ENCODE measurements around the gene FAN1. TPM values are rescaled to one million over a fixed set of nuclear protein-coding genes. Genes with fewer than 3 reads are reported as not detected.

FAN1 gene
- total and polyA plus RNA-seq, 2 of the 13 experiments (the other 11 are each of a cell fraction or from before 2014, with no cell fraction given), result 10.8 to 20.1 TPM

DNA sequence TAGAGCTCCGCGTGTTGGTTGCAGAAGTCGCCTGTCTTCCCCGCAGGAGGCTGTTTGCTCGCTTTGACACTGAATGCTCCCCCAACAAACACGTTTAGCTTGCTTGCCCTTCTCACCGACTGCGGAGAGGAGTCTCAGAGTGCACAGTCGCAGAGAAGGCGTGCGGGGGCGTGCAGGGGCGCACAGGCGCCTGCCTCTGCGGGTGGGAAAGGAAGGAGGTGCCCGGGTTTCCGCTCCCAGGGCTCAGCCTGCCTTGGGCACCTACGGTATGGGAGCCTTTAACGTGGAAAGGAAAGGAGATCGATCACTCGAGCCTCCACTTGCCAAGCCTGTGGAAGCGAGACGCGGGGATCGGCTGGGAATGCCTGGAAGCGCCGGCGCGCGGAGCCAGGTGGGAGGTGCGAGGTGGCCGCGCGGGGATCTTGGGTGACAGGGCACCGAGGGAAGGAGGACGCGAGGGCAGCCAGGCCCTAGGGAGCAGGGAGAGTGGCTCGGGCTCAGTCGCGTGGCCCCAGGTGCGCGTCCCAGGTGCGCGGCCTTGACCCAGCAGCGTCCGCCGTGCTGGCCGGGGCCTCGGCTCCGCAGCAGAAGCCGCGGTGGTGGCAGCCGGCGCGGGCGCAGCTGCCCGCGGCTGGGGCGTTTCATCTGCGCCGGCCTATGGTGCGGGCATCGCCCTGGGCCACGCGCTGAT, at the start of gene FAN1 (continued):
- TF ChIP-seq NAIF1 (CRISPR knock-in tag; IDR thresholded peaks at IDR 0.05; ENCODE audit: borderline replicate concordance) (no peak), ZNF557 (CRISPR knock-in tag; IDR thresholded peaks at IDR 0.05) (0 out of 2 replicates have a peak, but pooled peaks have one; percentile 20), GABPA (IDR thresholded peaks at IDR 0.05; ENCODE audit: low read depth, low read length) (peak; percentile 45; the same call in 1 of the 2 replicates), GABPA (CRISPR knock-in tag; IDR thresholded peaks at IDR 0.05; ENCODE audit: low read depth) (peak; percentile 81), GPBP1L1 (CRISPR knock-in tag; IDR thresholded peaks at IDR 0.05) (no peak), KAT2B (IDR thresholded peaks at IDR 0.05; ENCODE audit: borderline replicate concordance, low read depth, low read length) (no peak), ZNF710 (CRISPR knock-in tag; IDR thresholded peaks at IDR 0.05; ENCODE audit: borderline replicate concordance) (peak; percentile 86; the same call in 1 of the 2 replicates), ATM (IDR thresholded peaks at IDR 0.05; ENCODE audit: borderline replicate concordance) (no peak), EED (CRISPR knock-in tag; IDR thresholded peaks at IDR 0.05) (peak; percentile 80), ZNF850 (CRISPR knock-in tag; conservative IDR thresholded peaks at IDR 0.05) (no peak), TCF7L2 (IDR thresholded peaks at IDR 0.05; ENCODE audit: low read depth, low read length) (no peak), JUND (CRISPR knock-in tag; IDR thresholded peaks at IDR 0.05) (peak; percentile 38; the same call in 1 of the 2 replicates), ZNF501 (CRISPR knock-in tag; IDR thresholded peaks at IDR 0.05) (peak; percentile 79), SSRP1 (CRISPR knock-in tag; IDR thresholded peaks at IDR 0.05) (no peak), ZFP41 (CRISPR knock-in tag; IDR thresholded peaks at IDR 0.05; ENCODE audit: borderline replicate concordance) (peak; percentile 76; the same call in 1 of the 2 replicates), ZEB1 (IDR thresholded peaks at IDR 0.05; ENCODE audit: insufficient replicate concordance, low read depth) (peak; percentile 33), MED8 (CRISPR knock-in tag; IDR thresholded peaks at IDR 0.05; ENCODE audit: insufficient replicate concordance) (peak; percentile 86), HIVEP1 (CRISPR knock-in tag; IDR thresholded peaks at IDR 0.05) (peak; percentile 91), ZNF576 (CRISPR knock-in tag; IDR thresholded peaks at IDR 0.05) (peak; percentile 85; the same call in 1 of the 2 replicates), ZNF33B (CRISPR knock-in tag; IDR thresholded peaks at IDR 0.05) (no peak)
- TF ChIP-seq, protein P1, sequence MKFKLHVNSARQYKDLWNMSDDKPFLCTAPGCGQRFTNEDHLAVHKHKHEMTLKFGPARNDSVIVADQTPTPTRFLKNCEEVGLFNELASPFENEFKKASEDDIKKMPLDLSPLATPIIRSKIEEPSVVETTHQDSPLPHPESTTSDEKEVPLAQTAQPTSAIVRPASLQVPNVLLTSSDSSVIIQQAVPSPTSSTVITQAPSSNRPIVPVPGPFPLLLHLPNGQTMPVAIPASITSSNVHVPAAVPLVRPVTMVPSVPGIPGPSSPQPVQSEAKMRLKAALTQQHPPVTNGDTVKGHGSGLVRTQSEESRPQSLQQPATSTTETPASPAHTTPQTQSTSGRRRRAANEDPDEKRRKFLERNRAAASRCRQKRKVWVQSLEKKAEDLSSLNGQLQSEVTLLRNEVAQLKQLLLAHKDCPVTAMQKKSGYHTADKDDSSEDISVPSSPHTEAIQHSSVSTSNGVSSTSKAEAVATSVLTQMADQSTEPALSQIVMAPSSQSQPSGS (CRISPR knock-in tag; IDR thresholded peaks at IDR 0.05), result no peak; the same call in 1 of the 2 replicates
- TF ChIP-seq, protein P2, sequence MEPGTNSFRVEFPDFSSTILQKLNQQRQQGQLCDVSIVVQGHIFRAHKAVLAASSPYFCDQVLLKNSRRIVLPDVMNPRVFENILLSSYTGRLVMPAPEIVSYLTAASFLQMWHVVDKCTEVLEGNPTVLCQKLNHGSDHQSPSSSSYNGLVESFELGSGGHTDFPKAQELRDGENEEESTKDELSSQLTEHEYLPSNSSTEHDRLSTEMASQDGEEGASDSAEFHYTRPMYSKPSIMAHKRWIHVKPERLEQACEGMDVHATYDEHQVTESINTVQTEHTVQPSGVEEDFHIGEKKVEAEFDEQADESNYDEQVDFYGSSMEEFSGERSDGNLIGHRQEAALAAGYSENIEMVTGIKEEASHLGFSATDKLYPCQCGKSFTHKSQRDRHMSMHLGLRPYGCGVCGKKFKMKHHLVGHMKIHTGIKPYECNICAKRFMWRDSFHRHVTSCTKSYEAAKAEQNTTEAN (CRISPR knock-in tag; conservative IDR thresholded peaks at IDR 0.05), result peak; percentile 92
- TF ChIP-seq, protein P3, sequence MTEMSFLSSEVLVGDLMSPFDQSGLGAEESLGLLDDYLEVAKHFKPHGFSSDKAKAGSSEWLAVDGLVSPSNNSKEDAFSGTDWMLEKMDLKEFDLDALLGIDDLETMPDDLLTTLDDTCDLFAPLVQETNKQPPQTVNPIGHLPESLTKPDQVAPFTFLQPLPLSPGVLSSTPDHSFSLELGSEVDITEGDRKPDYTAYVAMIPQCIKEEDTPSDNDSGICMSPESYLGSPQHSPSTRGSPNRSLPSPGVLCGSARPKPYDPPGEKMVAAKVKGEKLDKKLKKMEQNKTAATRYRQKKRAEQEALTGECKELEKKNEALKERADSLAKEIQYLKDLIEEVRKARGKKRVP (CRISPR knock-in tag; IDR thresholded peaks at IDR 0.05), result 0 out of 4 replicates have a peak, but pooled peaks of 1 of the 2 experiments have one; percentile 31
